H1 (cell line): ENCODE measurements around the gene PLXND1. TPM values are rescaled to one million over a fixed set of nuclear protein-coding genes. Genes with fewer than 3 reads are reported as not detected.
A peak's percentile ranks its signal among the peaks of the same experiment; 100 is the strongest.

Experiments
- CTCF ChIA-PET: fragments of 300-600 bp; sonication (Branson Sonifier 250); formaldehyde crosslinking; loops from one replicate; lab custom pipeline; 2021; ENCODE audit not compliant: partially characterized antibody; lab: Charles Lee
- POLR2A ChIA-PET: fragments of 300-600 bp; sonication (Branson Sonifier 250); formaldehyde crosslinking; loops from one replicate; lab custom pipeline; 2021; ENCODE audit warnings: inconsistent platforms; ENCODE audit not compliant: partially characterized antibody; lab: Charles Lee
- DNase-seq, 2 experiments: peaks; one replicate each; pipeline versions ENCODE4 v3.0.0 to v3.0.0-alpha.2; 2010 to 2022; ENCODE audit warnings: low spot score in 2 of 2, low read depth in 1 of 2, mixed read lengths in 1 of 2
- FAIRE-seq: peaks from 2 replicates; lab custom pipeline; 2011; peaks lifted over from hg19 to GRCh38; lab: Jason Lieb, UNC
- H2AFZ ChIP-seq: 2 replicates; pipeline ENCODE4 v1.8.1; 2012; ENCODE audit warnings: low read length, inconsistent platforms
- H2AK5ac ChIP-seq: 2 replicates; pipeline ENCODE4 v1.6.1; 2013; ENCODE audit warnings: low read depth, low read length
- H2BK120ac ChIP-seq: replicated peaks from 2 replicates; pipeline ENCODE3; 2013; ENCODE audit warnings: low read depth, low read length, inconsistent platforms
- H2BK12ac ChIP-seq: 2 replicates; pipeline ENCODE4 v1.6.1; 2013; ENCODE audit warnings: low read depth, low read length
- H2BK15ac ChIP-seq: 2 replicates; pipeline ENCODE4 v1.6.1; 2013; ENCODE audit warnings: low read length
- H2BK20ac ChIP-seq: 2 replicates; pipeline ENCODE4 v1.6.1; 2013; ENCODE audit warnings: low read length
- H2BK5ac ChIP-seq: 2 replicates; pipeline ENCODE4 v1.6.1; 2013; ENCODE audit warnings: low read depth, low read length
- H3K14ac ChIP-seq: 2 replicates; pipeline ENCODE4 v1.6.1; 2013; ENCODE audit warnings: inconsistent platforms; ENCODE audit not compliant: insufficient read length
- H3K18ac ChIP-seq: 2 replicates; pipeline ENCODE4 v1.6.1; 2013; ENCODE audit warnings: low read length; ENCODE audit errors: extremely low read depth
- H3K23ac ChIP-seq: 2 replicates; pipeline ENCODE4 v1.6.1; 2013; ENCODE audit warnings: inconsistent platforms; ENCODE audit not compliant: insufficient read length
- H3K23me2 ChIP-seq: 2 replicates; pipeline ENCODE4 v1.6.1; 2013; ENCODE audit warnings: low read depth, low read length
- H3K27ac ChIP-seq: 2 replicates; pipeline ENCODE4 v1.6.1; 2011; ENCODE audit warnings: low read depth, low read length, inconsistent platforms
- H3K27me3 ChIP-seq, 4 experiments: replicated peaks in 1 of 4; 1 replicate in 1 of 4; 2 replicates in 3 of 4; pipeline versions ENCODE4 v1.6.1 to v1.8.1; 2011 to 2013; ENCODE audit warnings: low read length in 3 of 4, mild to moderate bottlenecking in 3 of 4, inconsistent platforms in 2 of 4, mixed read lengths in 2 of 4, moderate library complexity in 1 of 4; ENCODE audit not compliant: control insufficient read depth in 3 of 4, insufficient read depth in 3 of 4; ENCODE audit errors: extremely low read depth in 1 of 4
- H3K36me3 ChIP-seq, 4 experiments: 2 replicates each; pipeline versions ENCODE4 v1.6.1 to v1.8.1; 2011 to 2013; ENCODE audit warnings: mild to moderate bottlenecking in 4 of 4, low read length in 3 of 4, moderate library complexity in 2 of 4, control low read depth in 1 of 4, inconsistent platforms in 1 of 4; ENCODE audit not compliant: insufficient read depth in 4 of 4, control insufficient read depth in 2 of 4
- H3K4ac ChIP-seq: replicated peaks from 2 replicates; pipeline ENCODE3; 2013; ENCODE audit warnings: low read length, low read depth, mixed read lengths, inconsistent platforms; ENCODE audit not compliant: insufficient read length
- H3K4me1 ChIP-seq, 4 experiments: replicated peaks in 1 of 4; 1 replicate in 1 of 4; 2 replicates in 3 of 4; pipeline versions ENCODE4 v1.6.1 to v1.8.1; 2011 to 2013; ENCODE audit warnings: low read length in 3 of 4, inconsistent platforms in 2 of 4, mixed read lengths in 1 of 4; ENCODE audit not compliant: insufficient read depth in 4 of 4, control insufficient read depth in 3 of 4
- H3K4me2 ChIP-seq, 2 experiments: 2 replicates each; pipeline versions ENCODE4 v1.6.1 to v1.8.1; 2011 to 2013; ENCODE audit warnings: low read depth in 2 of 2, low read length in 2 of 2, control low read depth in 1 of 2, inconsistent platforms in 1 of 2, mild to moderate bottlenecking in 1 of 2; ENCODE audit not compliant: insufficient read depth in 1 of 2
- H3K4me3 ChIP-seq, 4 experiments: fragments of 200-600, 300-600 bp in 1 of 4; sonication (generic), shearing (Covaris generic), sonication (Bioruptor Twin) in 1 of 4; 2 replicates each; pipeline versions ENCODE4 v1.5.1 to v1.8.1; 2011 to 2016; ENCODE audit warnings: low read length in 4 of 4, low read depth in 3 of 4, control low read depth in 2 of 4, inconsistent platforms in 2 of 4, mild to moderate bottlenecking in 2 of 4, mixed read lengths in 1 of 4, moderate library complexity in 1 of 4; ENCODE audit not compliant: insufficient read depth in 2 of 4; ENCODE audit errors: extremely low read depth in 1 of 4
- H3K56ac ChIP-seq: replicated peaks from 2 replicates; pipeline ENCODE3; 2013; ENCODE audit warnings: low read depth, mild to moderate bottlenecking, mixed read lengths, low read length, inconsistent platforms; ENCODE audit not compliant: insufficient read length
- H3K79me1 ChIP-seq: 2 replicates; pipeline ENCODE4 v1.6.1; 2013; ENCODE audit warnings: low read depth, low read length, control low read depth
- H3K79me2 ChIP-seq, 2 experiments: 2 replicates each; pipeline versions ENCODE4 v1.6.1 to v1.8.1; 2012 to 2013; ENCODE audit warnings: low read length in 2 of 2, mild to moderate bottlenecking in 2 of 2, inconsistent platforms in 1 of 2; ENCODE audit not compliant: insufficient read depth in 2 of 2, control insufficient read depth in 1 of 2
- H3K9ac ChIP-seq, 4 experiments: replicated peaks in 1 of 4; 1 replicate in 1 of 4; 2 replicates in 3 of 4; pipeline versions ENCODE4 v1.6.1 to v1.8.1; 2011 to 2013; ENCODE audit warnings: low read depth in 3 of 4, low read length in 3 of 4, control low read depth in 2 of 4, mild to moderate bottlenecking in 2 of 4, moderate library complexity in 2 of 4, inconsistent platforms in 1 of 4; ENCODE audit errors: extremely low read depth in 1 of 4
- H3K9me3 ChIP-seq, 2 experiments: 2 replicates each; pipeline versions ENCODE4 v1.6.1 to v1.8.1; 2012 to 2013; ENCODE audit warnings: mild to moderate bottlenecking in 2 of 2, moderate library complexity in 2 of 2, control low read depth in 1 of 2, inconsistent platforms in 1 of 2, low read depth in 1 of 2, low read length in 1 of 2, mixed read lengths in 1 of 2; ENCODE audit not compliant: insufficient read depth in 2 of 2
- H4K20me1 ChIP-seq, 2 experiments: replicated peaks in 1 of 2; 2 replicates each; pipeline versions ENCODE3 to v1.8.1; 2011 to 2013; ENCODE audit warnings: inconsistent platforms in 2 of 2, low read length in 2 of 2, mild to moderate bottlenecking in 1 of 2; ENCODE audit not compliant: insufficient read depth in 2 of 2, control insufficient read depth in 1 of 2
- H4K5ac ChIP-seq: 2 replicates; pipeline ENCODE4 v1.6.1; 2013; ENCODE audit warnings: low read length, low read depth, mixed read lengths, inconsistent platforms; ENCODE audit not compliant: insufficient read length
- H4K8ac ChIP-seq: 2 replicates; pipeline ENCODE4 v1.8.0; 2013; ENCODE audit warnings: mild to moderate bottlenecking, moderate library complexity, low read length, inconsistent platforms; ENCODE audit not compliant: insufficient read depth; ENCODE audit errors: extremely low read depth
- H4K91ac ChIP-seq: replicated peaks from 2 replicates; pipeline ENCODE3; 2013; ENCODE audit warnings: low read length, mixed read lengths, inconsistent platforms; ENCODE audit not compliant: insufficient read length
- CEBPB ChIP-seq: IDR thresholded peaks from 2 replicates; pipeline ENCODE4 v1.6.1; 2012; ENCODE audit warnings: low read depth, low read length
- CHD1 ChIP-seq: IDR thresholded peaks from 2 replicates; pipeline ENCODE4 v1.6.1; 2012; ENCODE audit warnings: low read depth, low read length, improper control_type of control experiment
- KDM1A ChIP-seq: fragments of 200-600, 300-600 bp; sonication (generic); IDR thresholded peaks from 2 replicates; pipeline ENCODE4 v1.7.1; 2016; ENCODE audit warnings: mild to moderate bottlenecking, low read length, borderline replicate concordance
- KDM4A ChIP-seq: IDR thresholded peaks from one replicate; pipeline ENCODE4 v1.7.1; 2012; ENCODE audit warnings: low read depth, mild to moderate bottlenecking, moderate library complexity, low read length, inconsistent platforms; ENCODE audit not compliant: severe bottlenecking
- WGBS, 2 experiments: shearing (Covaris generic) in 1 of 2; methylation state at CpG; one replicate each; pipeline versions ENCODE4 v1.1.6 to v1.1.7; 2013 to 2015; ENCODE audit warnings: low lambda C conversion rate in 2 of 2, mixed read lengths in 2 of 2, inconsistent platforms in 1 of 2, low coverage in 1 of 2, missing lambda C conversion rate in 1 of 2; ENCODE audit not compliant: insufficient replicate concordance in 2 of 2, insufficient coverage in 1 of 2, insufficient read length in 1 of 2; ENCODE audit errors: extremely low coverage in 1 of 2, missing lambda C conversion rate in 1 of 2; 5-methylcytosine and 5-hydroxymethylcytosine counted together
- polyA plus RNA-seq, 7 experiments: library from polyadenylated mRNA; depleted of rRNA in 3 of 7; stranded (reverse) in 5 of 7; unstranded in 2 of 7; fragments of >200 nt in 5 of 7; fragments of 200-250 nt in 2 of 7; gene quantifications; 1 replicate in 5 of 7; 2 replicates in 1 of 7; 4 replicates in 1 of 7; pipeline versions ENCODE4 v1.2.1 to v1.2.3, GENCODE V29; 2011 to 2013; ENCODE audit warnings: missing spikeins in 2 of 7, mixed read lengths in 2 of 7
- total RNA-seq: library from RNA; stranded (reverse); fragmentation: NEBNext Ultra II Directional; extraction: Animal tissue kit (Norgen Biotek cat#: 25700); gene quantifications from 2 replicates; pipeline ENCODE4 v1.2.1, GENCODE V29; 2021

Gene PLXND1
- total and polyA plus RNA-seq, 2 of the 8 experiments (the other 6 are each of a cell fraction or from before 2014, with no cell fraction given): 17.7 to 66.4 TPM

DNA sequence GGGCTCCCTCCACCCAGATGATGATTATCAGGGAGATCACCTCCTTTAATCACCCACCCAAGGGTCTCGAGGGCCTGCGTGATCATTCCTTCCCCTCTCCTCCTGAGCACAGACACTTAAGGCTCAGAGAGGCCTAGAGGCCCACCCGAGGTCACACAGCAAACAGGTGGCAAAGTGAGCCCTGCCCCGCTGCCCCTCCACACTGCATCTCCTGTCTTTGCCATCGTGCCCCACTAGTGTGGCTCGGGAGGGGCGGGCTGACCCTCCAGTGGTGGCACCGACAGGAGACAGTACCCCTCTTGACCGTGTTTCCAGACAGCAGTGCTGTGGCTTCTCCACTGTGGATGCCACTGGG lies 4.9 kb upstream of the PLXND1 start:
- Histone ChIP-seq H2BK15ac (peak overlapping the region; percentile 92; the same call in 1 of the 2 replicates), H2AFZ (peak overlapping the region; percentile 28; the same call in 1 of the 2 replicates), H4K5ac (no peak overlapping the region), H3K23me2 (peaks cover 5% of the 10 kb centered on the region; the same call in 1 of the 2 replicates), H3K18ac (peak overlapping the region; percentile 48; the same call in 1 of the 2 replicates), H3K4me3 (no peak overlapping the region), H2AK5ac (peak overlapping the region; percentile 83; the same call in 1 of the 2 replicates), H3K27me3 (peaks cover 0 to 7% (median 3%) of the 10 kb centered on the region in 4 experiments; a peak in 3 of 7 replicates), H3K79me1 (no peaks in the 10 kb centered on the region), H3K36me3 (no peaks in the 10 kb centered on the region), H2BK5ac (peak overlapping the region; percentile 95; the same call in 1 of the 2 replicates), H3K23ac (no peak overlapping the region), H3K4me1 (peaks cover 0 to 23% (median 21%) of the 10 kb centered on the region in 4 experiments; a peak in 6 of 7 replicates), H2BK120ac (peak overlapping the region; percentile 92), H2BK12ac (peak overlapping the region; percentile 85; the same call in 1 of the 2 replicates), H4K91ac (peak overlapping the region; percentile 90), H3K56ac (no peak overlapping the region), H4K8ac (no peak overlapping the region), H3K4me2 (peak overlapping the region in 1 of 2 experiments; percentile 1; a peak in 1 of 4 replicates), H3K27ac (no peak overlapping the region), H2BK20ac (peak overlapping the region; percentile 95; the same call in 1 of the 2 replicates), H3K79me2 (no peaks in the 10 kb centered on the region), H3K9ac (no peak overlapping the region), H3K4ac (peak overlapping the region; percentile 74), H3K9me3 (no peaks in the 10 kb centered on the region), H4K20me1 (no peaks in the 10 kb centered on the region), H3K14ac (no peak overlapping the region)
- FAIRE-seq (no peak), DNase-seq (no peak)
- TF ChIP-seq KDM1A (peak; percentile 63; the same call in 1 of the 2 replicates), KDM4A (no peak), CEBPB (no peak), CHD1 (no peak)
- WGBS, 2 experiments: 78% methylated on average over 8 of the region's 9 CpGs; no CpG with 5 or more reads in 1 of the 2 experiments
- ChIA-PET CTCF (interaction anchor here (1.2 kb wide), 1 partner anchor 332 kb away, joined by 3 read pairs; no protein-coding TSS in a partner anchor), POLR2A (interaction anchor here (1.0 kb wide), 1 partner anchor 11 kb away, joined by 3 read pairs; no protein-coding TSS in a partner anchor)
